Stimulated activated CD4-positive, alpha-beta T cell treated with anti-CD3 and anti-CD28 coated beads, Interleukin-12 subunit alpha, Interleukin-12 subunit beta, amount 100 ng/mL, for 48 hours (primary cell): ENCODE data around the gene FBXL4.

Experiments used
- DNase-seq, 3 donors: peaks; one replicate each; pipeline ENCODE4 v3.0.0-alpha.2; 2020; ENCODE audit warnings: low read depth in 2 of 3, low spot score in 1 of 3

FBXL4 gene

DNA sequence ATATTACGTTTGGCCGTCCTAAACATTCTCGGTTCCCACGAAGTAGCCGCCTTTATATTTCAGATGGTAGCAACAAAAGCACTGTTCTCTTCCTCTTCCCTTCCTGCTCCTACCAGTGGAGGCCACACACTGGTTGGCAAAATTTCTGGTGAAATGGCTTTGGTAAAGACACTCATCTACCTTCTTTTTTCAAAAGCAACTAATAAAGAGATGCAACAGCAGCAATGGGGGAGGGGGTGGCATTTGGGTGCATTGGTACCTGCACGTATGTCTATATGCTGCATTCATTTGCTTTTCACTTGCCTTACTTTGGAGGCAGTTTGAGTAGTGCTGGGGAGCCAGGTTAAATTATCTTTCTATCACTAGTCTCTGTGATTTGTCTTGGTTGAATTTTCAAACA, 107.4 kb downstream of the FBXL4 start:
- DNase-seq = no peak

DNA sequence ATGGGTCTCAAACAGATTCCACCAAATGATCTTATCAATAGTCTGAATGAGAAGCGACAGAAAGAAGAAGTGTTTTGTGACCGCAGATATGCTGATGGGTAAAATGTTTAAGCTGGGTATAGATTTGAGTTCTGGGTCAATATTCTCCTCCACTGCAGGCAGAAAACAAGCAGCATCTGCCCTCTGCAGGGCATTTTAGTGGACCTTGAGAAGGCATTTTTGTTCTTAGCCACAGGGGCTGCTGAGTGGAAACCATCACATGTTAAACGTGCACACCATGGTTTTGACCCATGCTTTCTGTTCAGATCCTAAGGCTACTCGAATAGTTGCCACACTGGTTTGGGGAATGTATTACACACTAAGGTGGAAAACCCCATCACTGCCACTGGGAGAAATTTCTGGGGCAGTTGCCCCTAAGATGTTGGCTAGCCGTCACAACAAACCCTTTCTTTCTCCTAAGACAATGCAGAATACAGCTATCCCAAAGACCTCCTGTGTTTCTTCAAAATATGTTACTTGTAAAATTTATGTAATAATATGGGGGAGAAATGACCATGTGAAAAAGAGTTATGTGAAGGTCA, 107.9 kb downstream of the FBXL4 start:
- no peak for DNase-seq

DNA sequence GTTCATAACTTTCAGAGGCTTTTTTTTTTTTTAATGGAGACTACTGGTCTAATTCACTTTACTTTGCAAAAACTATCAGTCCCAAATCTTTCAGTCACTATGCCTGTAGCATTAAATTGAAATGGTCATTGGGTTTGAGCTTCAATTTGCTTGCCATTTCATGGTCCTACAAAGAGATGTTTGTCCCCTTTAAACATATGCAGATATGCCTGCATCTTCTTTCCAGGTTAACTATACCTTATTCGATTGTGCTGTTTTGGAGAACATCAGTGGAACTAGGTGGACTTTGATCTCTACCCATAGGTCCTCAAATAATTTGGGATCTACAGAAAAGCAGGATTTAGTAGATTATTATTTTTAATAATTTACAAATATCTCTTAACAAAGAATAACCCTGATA, 108.8 kb downstream of the FBXL4 start:
- no peak for DNase-seq

DNA sequence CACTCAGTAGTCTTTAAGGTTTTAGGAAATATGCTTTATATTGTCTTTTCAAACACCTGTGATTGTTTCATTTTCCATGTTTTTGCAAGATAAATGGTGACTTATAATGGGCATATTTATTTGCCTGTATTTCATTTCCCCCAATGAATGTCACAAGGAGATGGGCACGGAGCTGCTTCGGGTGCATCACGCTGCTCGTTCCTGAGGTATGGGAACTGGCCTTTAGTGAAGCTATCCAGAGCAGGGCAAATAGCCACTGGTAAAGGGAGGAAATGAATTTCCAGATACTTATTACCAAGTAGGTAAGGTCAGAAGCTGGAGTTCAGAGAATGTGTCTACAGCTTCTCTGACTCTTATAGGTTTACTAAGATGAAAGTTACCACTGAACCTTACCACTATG, 109.7 kb downstream of the FBXL4 start:
- DNase-seq = no peak

DNA sequence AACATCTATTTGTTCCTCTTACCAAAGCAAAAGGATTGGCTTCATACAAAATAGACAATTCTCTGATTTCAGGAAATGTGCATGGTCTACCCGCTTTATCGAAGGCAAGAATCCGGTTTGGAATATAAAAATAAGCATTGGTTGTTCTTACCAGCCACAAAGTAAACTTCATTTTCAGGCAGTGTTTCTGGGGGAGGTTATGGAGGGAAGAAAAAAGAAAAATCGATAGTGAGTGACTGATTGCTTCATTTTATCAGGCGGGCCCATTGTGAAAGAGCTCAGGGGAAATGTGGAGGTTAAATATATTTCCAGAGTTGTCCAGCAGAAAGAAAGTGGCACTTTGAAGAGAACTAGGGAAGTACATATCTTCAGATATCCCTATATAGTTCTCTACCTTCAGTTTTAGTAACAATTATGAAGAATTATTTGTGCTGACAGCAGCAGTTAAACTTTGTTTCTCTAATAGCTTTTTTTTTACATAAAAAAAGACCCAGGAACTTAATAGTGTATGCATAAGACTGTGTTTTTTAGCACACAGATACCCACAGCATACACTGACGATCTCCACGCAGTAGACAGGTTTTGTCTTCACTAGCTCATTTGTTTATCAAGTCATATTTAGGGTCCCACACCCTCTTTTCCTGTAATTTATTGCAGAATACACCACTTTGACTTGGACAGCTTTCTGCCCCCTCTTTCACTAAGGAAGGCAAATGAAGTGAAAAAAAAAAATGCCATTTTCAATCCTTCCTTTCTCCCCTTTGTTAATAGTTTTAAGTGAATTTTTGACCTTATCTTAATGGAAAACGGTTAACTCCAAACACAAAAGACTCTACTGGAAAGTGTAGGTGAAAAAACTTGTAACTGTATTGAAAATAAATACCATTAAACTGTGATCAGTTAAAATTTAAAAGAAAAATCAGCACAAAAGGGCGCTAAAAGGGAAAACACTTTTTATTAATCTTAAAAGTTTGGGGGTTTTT, 110.5 kb downstream of the FBXL4 start:
- no peak for DNase-seq

DNA sequence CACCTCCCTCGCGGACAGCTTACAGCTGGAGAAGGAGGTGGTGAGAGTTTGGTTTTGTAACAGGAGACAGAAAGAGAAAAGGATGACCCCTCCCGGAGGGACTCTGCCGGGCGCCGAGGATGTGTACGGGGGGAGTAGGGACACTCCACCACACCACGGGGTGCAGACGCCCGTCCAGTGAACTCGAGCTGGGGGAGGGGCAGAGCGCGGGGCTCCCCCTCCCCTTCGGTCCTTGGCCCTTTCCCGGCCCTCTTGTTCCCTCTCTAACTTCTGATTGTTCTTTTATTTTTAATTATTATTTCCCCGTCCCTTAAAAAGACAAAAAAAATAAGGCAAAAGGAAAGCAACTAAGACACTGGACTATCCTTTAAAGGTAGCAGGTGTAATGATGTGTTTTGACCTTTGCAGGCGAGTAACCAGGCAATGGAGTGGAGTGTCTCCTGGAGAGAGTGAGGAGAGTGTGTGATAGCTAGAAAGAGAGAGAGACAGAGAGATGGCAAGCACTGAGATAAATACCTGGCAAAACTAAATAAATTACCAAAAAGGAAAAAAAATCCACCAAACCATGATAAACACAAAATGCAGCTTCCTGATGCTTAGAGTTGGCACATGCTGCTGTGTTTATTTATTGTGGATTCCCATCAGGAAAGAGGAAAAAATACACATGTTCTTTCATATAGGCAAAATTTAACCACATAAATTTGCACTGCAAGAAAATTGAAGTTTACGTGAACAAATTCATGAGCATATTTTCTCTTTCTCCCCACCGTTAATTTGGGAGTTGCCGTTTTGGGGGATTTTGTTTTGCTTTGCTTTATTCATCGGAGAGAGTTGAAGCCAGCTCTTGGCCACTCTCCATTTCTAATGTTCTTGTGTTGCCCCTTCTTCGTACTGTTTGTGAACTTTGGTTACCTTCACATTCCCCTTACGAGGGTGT, 111.5 kb downstream of the FBXL4 start:
- DNase-seq = no peak

DNA sequence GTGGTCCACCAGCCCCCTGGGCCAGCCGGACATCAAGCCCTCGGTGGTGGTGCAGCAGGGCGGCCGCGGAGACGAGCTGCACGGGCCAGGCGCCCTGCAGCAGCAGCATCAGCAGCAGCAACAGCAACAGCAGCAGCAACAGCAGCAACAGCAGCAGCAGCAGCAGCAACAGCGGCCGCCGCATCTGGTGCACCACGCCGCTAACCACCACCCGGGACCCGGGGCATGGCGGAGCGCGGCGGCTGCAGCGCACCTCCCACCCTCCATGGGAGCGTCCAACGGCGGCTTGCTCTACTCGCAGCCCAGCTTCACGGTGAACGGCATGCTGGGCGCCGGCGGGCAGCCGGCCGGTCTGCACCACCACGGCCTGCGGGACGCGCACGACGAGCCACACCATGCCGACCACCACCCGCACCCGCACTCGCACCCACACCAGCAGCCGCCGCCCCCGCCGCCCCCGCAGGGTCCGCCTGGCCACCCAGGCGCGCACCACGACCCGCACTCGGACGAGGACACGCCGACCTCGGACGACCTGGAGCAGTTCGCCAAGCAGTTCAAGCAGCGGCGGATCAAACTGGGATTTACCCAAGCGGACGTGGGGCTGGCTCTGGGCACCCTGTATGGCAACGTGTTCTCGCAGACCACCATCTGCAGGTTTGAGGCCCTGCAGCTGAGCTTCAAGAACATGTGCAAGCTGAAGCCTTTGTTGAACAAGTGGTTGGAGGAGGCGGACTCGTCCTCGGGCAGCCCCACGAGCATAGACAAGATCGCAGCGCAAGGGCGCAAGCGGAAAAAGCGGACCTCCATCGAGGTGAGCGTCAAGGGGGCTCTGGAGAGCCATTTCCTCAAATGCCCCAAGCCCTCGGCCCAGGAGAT, 112.4 kb downstream of the FBXL4 start:
- DNase-seq = no peak

DNA sequence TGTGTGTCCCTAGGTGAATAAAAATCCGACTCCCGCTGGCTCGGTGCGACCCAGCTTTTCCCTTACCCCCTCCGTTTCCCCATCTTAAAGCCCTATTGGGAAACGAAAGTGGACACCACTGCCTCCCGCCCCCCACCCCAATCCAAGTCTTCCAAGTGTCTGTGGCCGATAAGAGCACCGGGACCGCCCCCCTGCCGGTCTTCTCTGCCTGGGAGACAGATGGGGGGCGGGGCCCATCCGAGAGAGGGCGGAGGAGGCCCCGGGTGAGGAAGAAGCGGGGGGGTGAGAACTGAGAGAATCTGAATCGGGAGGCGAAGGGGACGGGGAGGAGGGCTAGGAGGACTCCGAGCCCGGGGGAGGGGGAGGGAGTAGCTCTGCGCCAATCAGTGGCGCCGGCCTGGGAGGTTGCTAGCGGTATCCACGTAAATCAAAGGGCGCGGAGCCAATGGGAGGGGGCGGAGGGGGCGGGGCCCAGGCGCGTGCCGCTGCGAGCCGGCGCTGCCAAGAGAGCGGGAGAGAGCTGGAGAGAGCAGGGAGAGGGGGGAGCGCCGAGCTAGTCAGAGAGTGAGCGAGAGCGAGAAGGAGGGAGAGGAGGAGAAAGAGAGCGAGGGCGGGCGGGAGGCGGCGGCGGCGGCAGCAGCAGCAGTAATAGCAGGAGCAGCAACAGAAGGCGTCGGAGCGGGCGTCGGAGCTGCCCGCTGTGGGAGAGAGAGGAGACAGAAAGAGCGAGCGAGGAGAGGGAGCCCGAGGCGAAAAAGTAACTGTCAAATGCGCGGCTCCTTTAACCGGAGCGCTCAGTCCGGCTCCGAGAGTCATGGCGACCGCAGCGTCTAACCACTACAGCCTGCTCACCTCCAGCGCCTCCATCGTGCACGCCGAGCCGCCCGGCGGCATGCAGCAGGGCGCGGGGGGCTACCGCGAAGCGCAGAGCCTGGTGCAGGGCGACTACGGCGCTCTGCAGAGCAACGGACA, 113.4 kb downstream of the FBXL4 start, which contains the start of gene POU3F2:
Gene POU3F2 (plus strand): TSS at position 515 of the 972 bp plus-strand sequence. CDS start 300 bp downstream, at position 815.
- DNase-seq = peak; percentile 39 to 67 (median 46)

DNA sequence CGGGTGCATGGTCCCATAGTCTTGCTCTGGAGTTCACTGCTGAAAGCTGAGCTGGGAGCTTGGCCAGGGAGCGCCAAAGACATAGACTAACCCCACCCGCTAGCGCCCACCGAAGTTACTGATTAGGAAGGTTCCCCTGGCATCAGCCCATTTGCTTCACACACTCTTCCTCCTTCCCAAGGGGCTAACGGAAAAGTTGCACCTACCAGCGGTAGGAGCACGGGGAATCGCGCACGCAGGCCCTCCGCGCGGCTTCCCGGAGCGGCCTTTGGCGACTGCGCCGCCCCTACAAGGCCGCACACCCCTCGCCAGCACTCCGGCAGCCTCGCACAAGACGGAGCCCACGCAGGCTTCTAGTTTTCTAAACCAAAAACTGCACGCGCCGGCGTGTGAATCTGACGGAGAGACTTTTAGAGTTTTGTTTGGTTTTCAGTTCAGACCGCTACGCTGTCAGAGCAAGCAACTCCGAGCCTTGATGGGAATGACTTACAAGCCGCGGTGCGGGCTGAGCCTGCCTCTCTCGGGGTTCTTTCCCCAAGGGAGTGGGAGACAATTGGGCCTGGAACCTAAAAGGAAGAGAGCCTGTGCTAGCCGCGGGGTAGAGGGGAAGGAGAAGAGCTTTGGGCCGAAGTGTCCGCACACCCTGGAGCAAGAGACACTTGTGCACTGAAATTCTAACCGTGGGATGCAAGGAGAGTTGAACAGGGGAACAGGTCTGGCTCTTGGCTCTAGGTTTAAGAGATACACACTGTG, 114.3 kb downstream of the FBXL4 start:
- DNase-seq = no peak

DNA sequence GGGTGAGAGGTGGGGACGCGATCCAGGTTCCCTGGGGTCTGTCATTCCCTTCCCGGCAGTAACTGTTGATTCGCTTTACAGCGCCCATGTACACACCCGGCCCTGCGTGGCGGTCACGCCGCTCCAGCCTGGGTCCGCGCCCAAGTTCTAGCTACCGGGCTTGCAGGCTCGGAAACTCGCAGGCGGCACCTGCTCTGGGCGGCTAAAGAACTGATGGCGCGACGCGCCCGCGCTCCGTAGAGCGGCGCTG, 114.8 kb downstream of the FBXL4 start:
- DNase-seq = no peak

DNA sequence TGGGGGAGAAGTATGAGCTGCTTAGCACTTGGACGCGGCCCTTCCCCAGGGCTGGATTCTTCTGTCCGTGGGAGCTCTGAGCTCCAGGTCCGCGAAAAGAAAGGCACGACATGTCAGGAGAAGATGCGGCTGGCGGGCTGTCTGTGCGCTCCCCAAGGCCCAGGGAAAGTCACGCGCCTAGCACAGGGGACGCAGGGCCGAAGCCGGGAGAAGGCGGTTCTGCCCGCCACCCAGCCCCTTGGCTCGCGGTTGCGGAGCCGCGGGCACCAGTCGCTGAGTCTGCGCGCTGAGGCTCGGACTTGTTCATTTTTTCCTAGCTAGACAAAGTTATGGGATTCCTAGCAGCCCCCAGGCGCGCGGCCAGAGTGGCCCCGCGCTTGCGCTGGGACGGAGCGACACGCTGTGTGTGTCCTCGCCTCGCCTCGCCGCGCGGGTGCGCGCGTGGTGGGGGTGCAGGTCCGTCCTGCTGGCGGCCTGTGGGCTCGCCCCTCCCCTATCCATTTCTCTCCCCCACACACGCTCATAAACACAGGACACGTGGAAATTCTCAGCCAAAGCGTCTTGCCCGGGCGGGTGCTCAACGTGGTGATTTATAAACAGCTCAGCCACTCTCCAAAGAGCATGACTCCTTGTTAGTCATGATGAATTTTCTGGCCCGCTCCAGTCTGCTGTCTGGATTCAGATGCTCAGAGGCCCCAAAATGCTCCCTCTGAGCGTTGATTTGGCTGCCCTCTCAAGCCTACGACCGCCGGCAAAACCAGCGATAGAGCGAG, 115.3 kb downstream of the FBXL4 start:
- DNase-seq = no peak

DNA sequence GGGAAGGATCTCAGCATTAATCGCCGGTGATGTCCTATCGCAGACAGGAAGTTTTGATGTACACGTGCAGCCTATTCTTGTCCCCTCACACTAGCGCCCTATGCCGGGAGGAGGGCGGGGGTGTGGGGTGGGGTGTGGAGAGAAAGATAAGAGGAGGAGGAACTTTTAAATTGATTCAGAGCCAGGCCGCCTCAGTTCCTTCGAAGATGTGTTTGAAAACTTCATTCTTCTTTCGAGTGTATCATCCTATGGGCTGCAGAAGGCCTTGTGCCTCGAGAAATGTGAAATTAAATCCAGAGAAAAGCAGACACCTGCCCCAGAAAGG, 115.8 kb downstream of the FBXL4 start:
- no peak for DNase-seq

DNA sequence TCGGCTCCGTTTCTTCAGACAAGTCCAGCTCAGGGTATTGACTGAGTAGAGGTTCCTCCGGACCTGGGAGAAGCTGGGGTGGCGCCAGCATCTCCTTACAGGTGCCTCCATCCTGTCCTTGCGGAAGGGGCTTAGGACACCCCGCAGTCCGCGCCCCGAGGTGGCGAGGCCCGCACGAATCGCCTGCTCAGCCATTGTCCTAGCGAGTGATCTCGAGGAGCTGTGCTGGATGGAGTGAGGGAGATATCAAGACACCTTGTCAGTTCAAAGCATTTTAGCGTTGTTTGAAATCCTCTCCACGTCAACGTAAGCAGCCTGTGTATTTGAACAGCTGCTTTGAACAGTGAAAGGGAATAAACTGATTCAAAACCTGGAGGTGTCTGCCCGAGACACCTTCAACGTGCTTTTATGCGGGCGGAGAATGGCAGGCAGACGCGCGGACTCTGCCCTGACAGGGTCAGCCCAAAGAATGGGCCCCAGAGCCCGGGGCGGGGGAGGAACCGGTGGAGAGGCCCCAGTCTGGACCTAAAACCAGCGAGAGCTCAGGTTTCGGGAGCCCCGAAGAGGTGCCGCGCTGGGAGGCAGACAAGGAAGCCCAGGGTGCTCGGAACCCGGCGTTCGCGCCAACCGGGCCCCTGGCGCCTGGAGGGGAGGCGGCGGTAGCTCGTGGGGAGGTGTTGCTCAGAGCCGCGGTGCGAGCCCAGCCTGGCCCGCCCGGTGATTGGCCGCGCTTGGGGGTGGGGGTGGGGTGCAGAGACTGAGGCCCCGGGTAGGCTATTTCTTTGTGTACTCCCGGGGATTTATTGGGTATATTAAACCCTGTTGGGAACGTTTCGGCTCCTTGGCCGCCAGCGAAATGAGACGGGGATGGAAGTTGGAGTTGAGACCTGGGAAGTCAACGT, 116.4 kb downstream of the FBXL4 start:
- no peak for DNase-seq

DNA sequence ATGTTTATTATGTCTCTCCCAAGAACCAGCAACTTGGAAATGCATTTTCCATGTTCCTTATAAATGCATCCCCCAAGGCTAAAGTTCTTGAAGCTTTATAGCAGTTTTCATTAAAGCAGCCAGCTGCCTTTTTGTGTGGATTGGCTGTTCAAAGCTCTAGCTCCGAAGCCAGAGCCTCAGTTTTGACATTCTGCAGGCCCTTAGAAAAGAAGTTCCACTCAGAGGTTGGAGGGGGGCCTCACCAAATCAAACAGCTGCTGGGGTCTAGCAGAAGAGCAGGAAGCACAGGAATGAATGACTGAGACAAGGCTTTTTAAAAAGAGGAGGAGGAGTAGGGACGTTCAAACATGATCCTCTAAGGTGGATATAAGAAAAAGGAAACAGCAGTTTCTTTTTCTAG, 117.6 kb downstream of the FBXL4 start:
- DNase-seq = no peak

DNA sequence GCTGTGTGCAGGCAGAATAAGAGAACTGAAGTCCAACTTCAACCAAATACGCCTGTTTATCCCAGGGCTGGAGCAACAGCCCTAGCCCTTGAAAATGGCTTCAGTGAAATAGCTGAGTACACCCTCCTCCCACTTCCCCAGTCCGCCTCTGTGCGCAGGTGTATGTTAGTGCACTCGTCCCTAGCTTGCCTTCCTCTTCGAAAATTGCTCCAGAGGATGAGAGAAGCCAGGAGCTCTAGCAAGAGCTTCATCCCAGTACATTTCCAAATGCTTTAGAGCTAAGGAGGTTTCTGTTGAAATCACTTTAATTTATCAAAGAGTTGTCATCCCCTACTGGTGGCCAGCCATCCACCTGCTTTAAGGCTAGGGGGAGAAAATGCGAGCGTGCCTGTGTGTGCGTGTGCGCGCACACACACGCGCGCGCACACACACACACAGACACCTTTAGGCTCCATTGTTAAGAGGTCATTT, 118.8 kb downstream of the FBXL4 start:
- no peak for DNase-seq

DNA sequence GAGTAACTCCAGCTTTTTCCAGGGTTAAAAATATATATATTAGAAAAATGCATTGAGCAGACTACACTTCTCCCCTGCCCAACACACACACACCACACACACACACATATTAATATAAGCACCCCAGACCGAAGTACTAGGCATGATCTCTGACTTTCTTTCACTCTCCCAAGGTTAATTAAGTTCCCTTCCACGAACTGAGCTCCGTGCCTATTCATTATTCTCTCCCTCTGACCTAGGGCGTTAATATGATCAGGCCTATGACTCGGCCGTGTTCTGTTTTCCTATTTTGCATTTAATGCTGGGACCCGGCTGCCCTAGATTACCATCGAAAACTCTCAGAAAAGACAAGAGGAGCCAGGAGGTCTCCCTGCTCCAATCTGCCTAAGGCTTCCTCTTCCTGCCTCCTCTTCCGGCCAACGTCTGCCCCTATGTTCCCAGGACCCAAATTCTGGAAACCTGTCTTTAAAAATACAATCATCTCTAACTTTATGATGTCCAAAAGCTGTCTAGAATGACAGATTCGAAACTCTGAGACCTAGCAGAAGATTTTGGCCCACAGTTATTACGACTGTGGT, 119.4 kb downstream of the FBXL4 start:
- no peak for DNase-seq
